ENCODE data around the gene SCGB1C2. TPM values are rescaled to one million over a fixed set of nuclear protein-coding genes. Genes with fewer than 3 reads are reported as not detected.
A peak's percentile ranks its signal among the peaks of the same experiment; 100 is the strongest.

SCGB1C2 gene
- total RNA-seq, 1 experiment from 2014 or later: not detected

DNA sequence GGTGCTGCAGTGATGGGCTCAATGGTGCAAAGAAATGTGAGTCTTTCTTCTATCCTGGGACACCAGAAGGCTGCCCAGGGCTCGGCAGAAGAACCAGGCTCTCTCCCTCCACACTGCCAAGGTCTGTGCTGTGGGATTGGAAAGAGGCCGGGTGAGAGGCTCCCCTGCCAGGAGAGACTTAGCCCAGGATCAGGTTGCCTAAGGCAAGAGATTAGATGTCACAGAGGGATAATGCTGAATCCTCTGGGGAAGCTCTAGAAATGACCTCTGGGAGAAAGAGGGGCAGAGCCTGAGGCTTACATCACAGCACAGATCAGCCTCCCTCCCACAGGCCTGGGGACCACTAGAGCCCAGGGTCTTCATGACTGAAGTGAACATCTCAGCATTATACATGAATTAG is 49.8 kb downstream of the SCGB1C2 start:
- no CpG with 5 or more reads among the region's 2 CpGs for WGBS (ENCODE audit: extremely low coverage, insufficient read length, low lambda C conversion rate)
- peaks cover 14 to 23% of the 10 kb centered on the region in 2 experiments for H3K4me1 Mint-ChIP-seq
- no peak for DNase-seq
- H3K27ac ChIP-seq (ENCODE audit: insufficient read length, low read depth, low read length): no peak overlapping the region
- H3K27ac Mint-ChIP-seq: peak overlapping the region in 1 of 3 experiments; percentile 93; a peak in 2 of 7 replicates
- no peaks in the 10 kb centered on the region for H3K9me3 ChIP-seq (ENCODE audit: control insufficient read depth, low read depth, low read length)
- H3K27me3 ChIP-seq (ENCODE audit: insufficient read depth, low read length): peaks cover under 1% of the 10 kb centered on the region; the same call in 1 of the 2 replicates
- no peak overlapping the region for H4K91ac ChIP-seq (ENCODE audit: insufficient read length, low read depth, low read length)
- H4K5ac ChIP-seq (ENCODE audit: insufficient read length, low read depth, low read length): no peak overlapping the region
- TF ChIP-seq, protein P1, sequence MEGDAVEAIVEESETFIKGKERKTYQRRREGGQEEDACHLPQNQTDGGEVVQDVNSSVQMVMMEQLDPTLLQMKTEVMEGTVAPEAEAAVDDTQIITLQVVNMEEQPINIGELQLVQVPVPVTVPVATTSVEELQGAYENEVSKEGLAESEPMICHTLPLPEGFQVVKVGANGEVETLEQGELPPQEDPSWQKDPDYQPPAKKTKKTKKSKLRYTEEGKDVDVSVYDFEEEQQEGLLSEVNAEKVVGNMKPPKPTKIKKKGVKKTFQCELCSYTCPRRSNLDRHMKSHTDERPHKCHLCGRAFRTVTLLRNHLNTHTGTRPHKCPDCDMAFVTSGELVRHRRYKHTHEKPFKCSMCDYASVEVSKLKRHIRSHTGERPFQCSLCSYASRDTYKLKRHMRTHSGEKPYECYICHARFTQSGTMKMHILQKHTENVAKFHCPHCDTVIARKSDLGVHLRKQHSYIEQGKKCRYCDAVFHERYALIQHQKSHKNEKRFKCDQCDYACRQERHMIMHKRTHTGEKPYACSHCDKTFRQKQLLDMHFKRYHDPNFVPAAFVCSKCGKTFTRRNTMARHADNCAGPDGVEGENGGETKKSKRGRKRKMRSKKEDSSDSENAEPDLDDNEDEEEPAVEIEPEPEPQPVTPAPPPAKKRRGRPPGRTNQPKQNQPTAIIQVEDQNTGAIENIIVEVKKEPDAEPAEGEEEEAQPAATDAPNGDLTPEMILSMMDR (conservative IDR thresholded peaks at IDR 0.05): no peak
- H3K4me3 Mint-ChIP-seq: no peak overlapping the region
- peaks cover 46% of the 10 kb centered on the region for H3K27me3 Mint-ChIP-seq (ENCODE audit: low read depth)
- no peak overlapping the region for H2BK15ac ChIP-seq (ENCODE audit: low read depth, low read length)
- no peak overlapping the region for H2BK20ac ChIP-seq (ENCODE audit: low read depth, low read length, poor library complexity, severe bottlenecking)
- no peak overlapping the region for H2BK12ac ChIP-seq (ENCODE audit: insufficient read length, low read depth, low read length)
- no peak overlapping the region for H3T11ph ChIP-seq (ENCODE audit: low read length)
- H3K4me2 ChIP-seq (ENCODE audit: insufficient read depth, insufficient read length, low read length): no peak overlapping the region
- H2BK5ac ChIP-seq (ENCODE audit: insufficient read length, low read length): no peak overlapping the region
- H3K79me2 ChIP-seq (ENCODE audit: insufficient read depth, low read length): no peaks in the 10 kb centered on the region
- no peak overlapping the region for H3K56ac ChIP-seq (ENCODE audit: insufficient read length, low read depth, low read length)
- no peaks in the 10 kb centered on the region for H4K20me1 ChIP-seq (ENCODE audit: control insufficient read depth, insufficient read depth, insufficient read length)
- H3K79me1 ChIP-seq (ENCODE audit: insufficient read depth, low read depth, low read length, poor library complexity, severe bottlenecking): no peaks in the 10 kb centered on the region
- no peak overlapping the region for H3K4ac ChIP-seq (ENCODE audit: low read depth, low read length)
- no peaks in the 10 kb centered on the region for H3K23me2 ChIP-seq (ENCODE audit: insufficient read length, low read depth, low read length, poor library complexity, severe bottlenecking)
- H3K18ac ChIP-seq (ENCODE audit: insufficient read length, low read depth, low read length): no peak overlapping the region
- no peak overlapping the region for H3K9ac ChIP-seq (ENCODE audit: extremely low read depth, insufficient read length, low read length)
- H4K8ac ChIP-seq (replicated peaks; ENCODE audit: insufficient read length, low read depth, low read length): no peak overlapping the region
- H3K23ac ChIP-seq (ENCODE audit: insufficient read length, low read depth, low read length): no peak overlapping the region
- no peak overlapping the region for H2AFZ ChIP-seq (ENCODE audit: low read length)
- peaks cover 0 to 3% of the 10 kb centered on the region in 2 experiments; a peak in 3 of 5 replicates for H3K9me3 Mint-ChIP-seq
- H2BK120ac ChIP-seq (ENCODE audit: low read depth, low read length, poor library complexity, severe bottlenecking): no peak overlapping the region
- H3K36me3 Mint-ChIP-seq (ENCODE audit: insufficient read depth in 1 of 3, low read depth in 3 of 3): no peaks in the 10 kb centered on the region
- H2AK5ac ChIP-seq (ENCODE audit: insufficient read length, low read length): no peak overlapping the region
- H3K14ac ChIP-seq (ENCODE audit: insufficient read depth, low read length): no peak overlapping the region
- H3K4me1 ChIP-seq (ENCODE audit: insufficient read depth, low read length): no peaks in the 10 kb centered on the region

Other genes with a start within 250 kb of the SCGB1C2 start
- gene DOC2B, start 44.1 kb downstream of the SCGB1C2 start, total RNA-seq (2021): 1.9 and 2.1 TPM in 2 replicates
- 2.3 and 3.0 TPM in 2 replicates for gene RPH3AL, start 215.2 kb downstream of the SCGB1C2 start, total RNA-seq (2021)